Panc1 (cell line): Measurements from ENCODE around the gene ADK.

Experiments used
- POLR2AphosphoS5 ChIP-seq: IDR thresholded peaks from 2 replicates; pipeline ENCODE4 v1.6.1; 2012; ENCODE audit warnings: mild to moderate bottlenecking, low read depth, low read length, moderate library complexity
- TCF7L2 ChIP-seq: IDR thresholded peaks from 2 replicates; pipeline ENCODE4 v1.6.1; 2011; ENCODE audit warnings: mild to moderate bottlenecking, low read depth, low read length, inconsistent platforms
- TF ChIP-seq, protein P1 (sequence below): fragments of 450-650 bp; IDR thresholded peaks from 2 replicates; pipeline ENCODE4 v1.5.1; 2017; ENCODE audit warnings: mild to moderate bottlenecking

- TF ChIP-seq, protein P1, sequence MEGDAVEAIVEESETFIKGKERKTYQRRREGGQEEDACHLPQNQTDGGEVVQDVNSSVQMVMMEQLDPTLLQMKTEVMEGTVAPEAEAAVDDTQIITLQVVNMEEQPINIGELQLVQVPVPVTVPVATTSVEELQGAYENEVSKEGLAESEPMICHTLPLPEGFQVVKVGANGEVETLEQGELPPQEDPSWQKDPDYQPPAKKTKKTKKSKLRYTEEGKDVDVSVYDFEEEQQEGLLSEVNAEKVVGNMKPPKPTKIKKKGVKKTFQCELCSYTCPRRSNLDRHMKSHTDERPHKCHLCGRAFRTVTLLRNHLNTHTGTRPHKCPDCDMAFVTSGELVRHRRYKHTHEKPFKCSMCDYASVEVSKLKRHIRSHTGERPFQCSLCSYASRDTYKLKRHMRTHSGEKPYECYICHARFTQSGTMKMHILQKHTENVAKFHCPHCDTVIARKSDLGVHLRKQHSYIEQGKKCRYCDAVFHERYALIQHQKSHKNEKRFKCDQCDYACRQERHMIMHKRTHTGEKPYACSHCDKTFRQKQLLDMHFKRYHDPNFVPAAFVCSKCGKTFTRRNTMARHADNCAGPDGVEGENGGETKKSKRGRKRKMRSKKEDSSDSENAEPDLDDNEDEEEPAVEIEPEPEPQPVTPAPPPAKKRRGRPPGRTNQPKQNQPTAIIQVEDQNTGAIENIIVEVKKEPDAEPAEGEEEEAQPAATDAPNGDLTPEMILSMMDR: no peak
- TF ChIP-seq TCF7L2: no peak
- TF ChIP-seq POLR2AphosphoS5: no peak
Measured at GRCh38 chr10:74432841-74433594, 282.0 kb downstream of the ADK start.
